HEK293 (cell line): ENCODE measurements around the gene SBK2.
"Not testable (repeated sequence)": the region's sequence is repeated elsewhere in the genome, so short reads cannot be mapped to it uniquely, and the experiment has no call there.

Experiments used
- CTCF ChIA-PET: fragments of 350-600 bp; formaldehyde crosslinking; extraction: SDS; loops from one replicate; lab custom pipeline; 2021; ENCODE audit warnings: antibody characterized with exemption; lab: Yijun Ruan, JAX
- POLR2A ChIA-PET: fragments of 300-600 bp; formaldehyde crosslinking; extraction: SDS; loops from one replicate; lab custom pipeline; 2020; ENCODE audit warnings: antibody characterized with exemption, inconsistent platforms; lab: Yijun Ruan, JAX
- H3K27ac ChIP-seq: fragments of 200-500 bp; sonication (Bioruptor generic); 2 replicates; pipeline ENCODE4 v1.5.1; 2014; ENCODE audit warnings: low read depth, low read length, control low read depth, inconsistent platforms; ENCODE audit errors: extremely low read depth
- H3K36me3 ChIP-seq, 2 experiments: fragments of 200-500 bp in 1 of 2; sonication (Bioruptor generic) in 1 of 2; 1 replicate in 1 of 2; 2 replicates in 1 of 2; pipeline ENCODE4 v1.5.1; 2014 to 2017; ENCODE audit warnings: inconsistent platforms in 2 of 2, low read length in 2 of 2; ENCODE audit not compliant: control insufficient read depth in 2 of 2, insufficient read depth in 1 of 2
- H3K4me1 ChIP-seq: fragments of 200-500 bp; sonication (Bioruptor generic); 2 replicates; pipeline ENCODE4 v1.5.1; 2014; ENCODE audit warnings: mild to moderate bottlenecking, low read length, inconsistent platforms; ENCODE audit not compliant: control insufficient read depth, insufficient read depth
- H3K4me3 ChIP-seq: 2 replicates; pipeline ENCODE4 v1.5.1; 2011; ENCODE audit warnings: low read depth, mild to moderate bottlenecking, control low read depth, low read length, moderate library complexity
- H3K9me3 ChIP-seq: fragments of 200-500 bp; sonication (Bioruptor generic); 2 replicates; pipeline ENCODE4 v1.5.1; 2014; ENCODE audit warnings: low read depth, low read length, inconsistent platforms; ENCODE audit not compliant: control insufficient read depth, insufficient read depth
- HOXC10 ChIP-seq: sonication (generic); formaldehyde crosslinking; IDR thresholded peaks from 2 replicates; pipeline ENCODE4 v1.8.1; 2023; ENCODE audit warnings: mild to moderate bottlenecking, missing genetic modification reagents
- KLF1 ChIP-seq: fragments of 450-650 bp; formaldehyde crosslinking; IDR thresholded peaks from 2 replicates; pipeline ENCODE4 v1.5.1; 2016; ENCODE audit warnings: missing biosample characterization, missing genetic modification characterization
- KLF8 ChIP-seq: fragments of 450-650 bp; formaldehyde crosslinking; IDR thresholded peaks from 2 replicates; pipeline ENCODE4 v1.5.1; 2016; ENCODE audit warnings: missing biosample characterization, missing genetic modification characterization
- PBX3 ChIP-seq: sonication (generic); formaldehyde crosslinking; IDR thresholded peaks from 2 replicates; pipeline ENCODE4 v1.8.1; 2022; ENCODE audit warnings: mild to moderate bottlenecking, moderate library complexity, missing genetic modification reagents
- SP2 ChIP-seq: fragments of 450-650 bp; formaldehyde crosslinking; IDR thresholded peaks from 2 replicates; pipeline ENCODE4 v1.5.1; 2016; ENCODE audit warnings: missing biosample characterization, missing genetic modification characterization
- ZBTB7A ChIP-seq: fragments of 450-650 bp; formaldehyde crosslinking; IDR thresholded peaks from 2 replicates; pipeline ENCODE4 v1.5.1; 2016; ENCODE audit warnings: low read depth, missing biosample characterization, missing genetic modification characterization
- ZFP69B ChIP-seq: fragments of 450-650 bp; formaldehyde crosslinking; IDR thresholded peaks from 2 replicates; pipeline ENCODE4 v1.5.1; 2016; ENCODE audit warnings: missing biosample characterization, missing genetic modification characterization
- ZIC2 ChIP-seq: fragments of 450-650 bp; formaldehyde crosslinking; IDR thresholded peaks from 2 replicates; pipeline ENCODE4 v1.5.1; 2016; ENCODE audit warnings: missing biosample characterization, missing genetic modification characterization
- ZNF121 ChIP-seq: fragments of 450-650 bp; formaldehyde crosslinking; IDR thresholded peaks from 2 replicates; pipeline ENCODE4 v1.5.1; 2016; ENCODE audit warnings: missing biosample characterization, missing genetic modification characterization
- ZNF146 ChIP-seq: fragments of 450-650 bp; formaldehyde crosslinking; IDR thresholded peaks from 2 replicates; pipeline ENCODE4 v1.5.1; 2016; ENCODE audit warnings: missing biosample characterization, missing genetic modification characterization
- ZNF16 ChIP-seq: fragments of 450-650 bp; formaldehyde crosslinking; IDR thresholded peaks from 2 replicates; pipeline ENCODE4 v1.5.1; 2016; ENCODE audit warnings: low read depth, missing biosample characterization, missing genetic modification characterization
- ZNF426 ChIP-seq: fragments of 450-650 bp; formaldehyde crosslinking; IDR thresholded peaks from 2 replicates; pipeline ENCODE4 v1.5.1; 2017; ENCODE audit warnings: missing biosample characterization, missing genetic modification characterization, mild to moderate bottlenecking, inconsistent platforms, moderate library complexity
- ZNF48 ChIP-seq: fragments of 450-650 bp; formaldehyde crosslinking; IDR thresholded peaks from 2 replicates; pipeline ENCODE4 v1.5.1; 2016; ENCODE audit warnings: missing biosample characterization, missing genetic modification characterization
- ZNF529 ChIP-seq: fragments of 450-650 bp; formaldehyde crosslinking; IDR thresholded peaks from 2 replicates; pipeline ENCODE4 v1.5.1; 2017; ENCODE audit warnings: missing genetic modification characterization, missing biosample characterization; ENCODE audit not compliant: insufficient replicate concordance
- ZNF580 ChIP-seq: fragments of 450-650 bp; formaldehyde crosslinking; IDR thresholded peaks from 2 replicates; pipeline ENCODE4 v1.5.1; 2016; ENCODE audit warnings: missing biosample characterization, missing genetic modification characterization
- ZNF623 ChIP-seq: fragments of 450-650 bp; formaldehyde crosslinking; IDR thresholded peaks from 2 replicates; pipeline ENCODE4 v1.5.1; 2016; ENCODE audit warnings: missing biosample characterization, missing genetic modification characterization
- ZNF677 ChIP-seq: fragments of 450-650 bp; IDR thresholded peaks from 2 replicates; pipeline ENCODE4 v1.5.0; 2018; ENCODE audit warnings: missing biosample characterization, mild to moderate bottlenecking, missing genetic modification characterization, moderate library complexity
- ZNF692 ChIP-seq: fragments of 450-650 bp; formaldehyde crosslinking; IDR thresholded peaks from 2 replicates; pipeline ENCODE4 v1.5.1; 2016; ENCODE audit warnings: missing biosample characterization, missing genetic modification characterization
- ZNF747 ChIP-seq: fragments of 450-650 bp; formaldehyde crosslinking; IDR thresholded peaks from 2 replicates; pipeline ENCODE4 v1.5.1; 2016; ENCODE audit warnings: missing biosample characterization, missing genetic modification characterization
- ZNF837 ChIP-seq: fragments of 450-650 bp; formaldehyde crosslinking; IDR thresholded peaks from 2 replicates; pipeline ENCODE4 v1.5.1; 2016; ENCODE audit warnings: missing biosample characterization, missing genetic modification characterization
- TF ChIP-seq, protein P1 (sequence below): fragments of 450-650 bp; formaldehyde crosslinking; IDR thresholded peaks from 2 replicates; pipeline ENCODE4 v1.5.1; 2016; ENCODE audit warnings: missing biosample characterization, missing genetic modification characterization
- TF ChIP-seq, protein P2 (sequence below): fragments of 450-650 bp; formaldehyde crosslinking; conservative IDR thresholded peaks from 2 replicates; pipeline ENCODE4 v1.5.1; 2016; ENCODE audit warnings: low read depth, missing biosample characterization, missing genetic modification characterization
- TF ChIP-seq, protein P3 (sequence below): fragments of 450-650 bp; formaldehyde crosslinking; IDR thresholded peaks from 2 replicates; pipeline ENCODE4 v1.5.1; 2016; ENCODE audit warnings: missing biosample characterization, missing genetic modification characterization
- TF ChIP-seq, protein P4 (sequence below): fragments of 450-650 bp; formaldehyde crosslinking; IDR thresholded peaks from 2 replicates; pipeline ENCODE4 v1.5.1; 2017; ENCODE audit warnings: missing biosample characterization, mild to moderate bottlenecking, missing genetic modification characterization, moderate library complexity

SBK2 gene

DNA sequence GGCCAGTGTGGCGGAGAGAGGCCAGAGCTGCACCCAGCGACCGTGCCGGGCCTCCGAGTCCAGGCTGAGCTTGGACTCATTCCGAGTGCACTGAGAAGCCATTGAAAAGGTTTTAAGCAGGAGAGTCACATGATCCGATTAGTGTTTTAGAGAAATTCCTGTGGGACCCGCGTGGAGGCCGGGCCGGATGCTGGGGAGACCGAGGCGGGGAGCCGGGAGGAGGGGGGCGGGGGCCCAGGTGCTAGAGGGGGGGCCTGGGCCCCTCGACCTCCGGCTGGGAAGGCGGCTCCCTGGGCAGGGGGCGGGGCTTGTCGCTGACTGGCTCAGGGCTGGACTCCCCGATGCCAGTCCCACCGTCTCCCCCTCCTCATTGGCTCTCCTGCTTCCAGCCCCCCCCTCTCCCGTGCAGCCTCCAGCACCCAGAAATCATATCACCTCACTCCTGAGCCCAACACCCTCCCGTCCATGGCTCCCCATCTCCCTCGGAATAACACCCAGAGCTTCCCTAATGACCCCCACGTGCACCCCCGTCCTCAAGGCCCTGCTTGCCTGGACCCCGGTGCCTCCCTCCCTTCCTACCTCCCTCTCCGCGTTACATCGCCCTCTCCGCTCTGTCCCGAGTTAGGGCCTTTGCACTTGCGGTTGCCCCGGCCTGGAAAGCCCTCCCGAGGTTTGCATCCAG is 48.9 kb upstream of the SBK2 start (continued):
- 0 out of 2 replicates have a peak, but pooled peaks have one; percentile 22 for TF ChIP-seq ZBTB7A (tag by site-specific recombination)
- no peak for TF ChIP-seq HOXC10 (CRISPR knock-in tag)
- peak; percentile 62; the same call in 1 of the 2 replicates for TF ChIP-seq ZFP69B (tag by site-specific recombination)
- TF ChIP-seq ZIC2, result peak; percentile 58
- peak; percentile 91 for TF ChIP-seq SP2 (tag by site-specific recombination)
- TF ChIP-seq, protein P1, sequence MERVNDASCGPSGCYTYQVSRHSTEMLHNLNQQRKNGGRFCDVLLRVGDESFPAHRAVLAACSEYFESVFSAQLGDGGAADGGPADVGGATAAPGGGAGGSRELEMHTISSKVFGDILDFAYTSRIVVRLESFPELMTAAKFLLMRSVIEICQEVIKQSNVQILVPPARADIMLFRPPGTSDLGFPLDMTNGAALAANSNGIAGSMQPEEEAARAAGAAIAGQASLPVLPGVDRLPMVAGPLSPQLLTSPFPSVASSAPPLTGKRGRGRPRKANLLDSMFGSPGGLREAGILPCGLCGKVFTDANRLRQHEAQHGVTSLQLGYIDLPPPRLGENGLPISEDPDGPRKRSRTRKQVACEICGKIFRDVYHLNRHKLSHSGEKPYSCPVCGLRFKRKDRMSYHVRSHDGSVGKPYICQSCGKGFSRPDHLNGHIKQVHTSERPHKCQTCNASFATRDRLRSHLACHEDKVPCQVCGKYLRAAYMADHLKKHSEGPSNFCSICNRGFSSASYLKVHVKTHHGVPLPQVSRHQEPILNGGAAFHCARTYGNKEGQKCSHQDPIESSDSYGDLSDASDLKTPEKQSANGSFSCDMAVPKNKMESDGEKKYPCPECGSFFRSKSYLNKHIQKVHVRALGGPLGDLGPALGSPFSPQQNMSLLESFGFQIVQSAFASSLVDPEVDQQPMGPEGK, result peak; percentile 95
- TF ChIP-seq, all 188 proteins: peak for 28

GRCh38 chr19:55584871-55585270 is 47.9 kb upstream of the SBK2 start:
- no peak overlapping the region for H3K27ac ChIP-seq
- TF ChIP-seq PBX3 (CRISPR knock-in tag) (no peak), ZNF677 (no peak), ZNF146 (tag by site-specific recombination) (peak; percentile 98), ZNF426 (tag by site-specific recombination) (no peak), ZNF121 (peak; percentile 66), ZNF580 (tag by site-specific recombination) (peak; percentile 54), ZNF837 (tag by site-specific recombination) (no peak), KLF8 (tag by site-specific recombination) (no peak), ZNF747 (no peak), ZNF48 (no peak), ZNF16 (no peak), ZFP69B (tag by site-specific recombination) (no peak), ZNF529 (no peak), ZNF692 (no peak), KLF1 (tag by site-specific recombination) (no peak), ZNF623 (no peak)
- TF ChIP-seq, protein P2, sequence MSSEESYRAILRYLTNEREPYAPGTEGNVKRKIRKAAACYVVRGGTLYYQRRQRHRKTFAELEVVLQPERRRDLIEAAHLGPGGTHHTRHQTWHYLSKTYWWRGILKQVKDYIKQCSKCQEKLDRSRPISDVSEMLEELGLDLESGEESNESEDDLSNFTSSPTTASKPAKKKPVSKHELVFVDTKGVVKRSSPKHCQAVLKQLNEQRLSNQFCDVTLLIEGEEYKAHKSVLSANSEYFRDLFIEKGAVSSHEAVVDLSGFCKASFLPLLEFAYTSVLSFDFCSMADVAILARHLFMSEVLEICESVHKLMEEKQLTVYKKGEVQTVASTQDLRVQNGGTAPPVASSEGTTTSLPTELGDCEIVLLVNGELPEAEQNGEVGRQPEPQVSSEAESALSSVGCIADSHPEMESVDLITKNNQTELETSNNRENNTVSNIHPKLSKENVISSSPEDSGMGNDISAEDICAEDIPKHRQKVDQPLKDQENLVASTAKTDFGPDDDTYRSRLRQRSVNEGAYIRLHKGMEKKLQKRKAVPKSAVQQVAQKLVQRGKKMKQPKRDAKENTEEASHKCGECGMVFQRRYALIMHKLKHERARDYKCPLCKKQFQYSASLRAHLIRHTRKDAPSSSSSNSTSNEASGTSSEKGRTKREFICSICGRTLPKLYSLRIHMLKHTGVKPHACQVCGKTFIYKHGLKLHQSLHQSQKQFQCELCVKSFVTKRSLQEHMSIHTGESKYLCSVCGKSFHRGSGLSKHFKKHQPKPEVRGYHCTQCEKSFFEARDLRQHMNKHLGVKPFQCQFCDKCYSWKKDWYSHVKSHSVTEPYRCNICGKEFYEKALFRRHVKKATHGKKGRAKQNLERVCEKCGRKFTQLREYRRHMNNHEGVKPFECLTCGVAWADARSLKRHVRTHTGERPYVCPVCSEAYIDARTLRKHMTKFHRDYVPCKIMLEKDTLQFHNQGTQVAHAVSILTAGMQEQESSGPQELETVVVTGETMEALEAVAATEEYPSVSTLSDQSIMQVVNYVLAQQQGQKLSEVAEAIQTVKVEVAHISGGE (tag by site-specific recombination), result no peak
- TF ChIP-seq, protein P3, sequence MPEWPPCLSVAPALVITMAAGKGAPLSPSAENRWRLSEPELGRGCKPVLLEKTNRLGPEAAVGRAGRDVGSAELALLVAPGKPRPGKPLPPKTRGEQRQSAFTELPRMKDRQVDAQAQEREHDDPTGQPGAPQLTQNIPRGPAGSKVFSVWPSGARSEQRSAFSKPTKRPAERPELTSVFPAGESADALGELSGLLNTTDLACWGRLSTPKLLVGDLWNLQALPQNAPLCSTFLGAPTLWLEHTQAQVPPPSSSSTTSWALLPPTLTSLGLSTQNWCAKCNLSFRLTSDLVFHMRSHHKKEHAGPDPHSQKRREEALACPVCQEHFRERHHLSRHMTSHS (tag by site-specific recombination), result no peak
- TF ChIP-seq, protein P4, sequence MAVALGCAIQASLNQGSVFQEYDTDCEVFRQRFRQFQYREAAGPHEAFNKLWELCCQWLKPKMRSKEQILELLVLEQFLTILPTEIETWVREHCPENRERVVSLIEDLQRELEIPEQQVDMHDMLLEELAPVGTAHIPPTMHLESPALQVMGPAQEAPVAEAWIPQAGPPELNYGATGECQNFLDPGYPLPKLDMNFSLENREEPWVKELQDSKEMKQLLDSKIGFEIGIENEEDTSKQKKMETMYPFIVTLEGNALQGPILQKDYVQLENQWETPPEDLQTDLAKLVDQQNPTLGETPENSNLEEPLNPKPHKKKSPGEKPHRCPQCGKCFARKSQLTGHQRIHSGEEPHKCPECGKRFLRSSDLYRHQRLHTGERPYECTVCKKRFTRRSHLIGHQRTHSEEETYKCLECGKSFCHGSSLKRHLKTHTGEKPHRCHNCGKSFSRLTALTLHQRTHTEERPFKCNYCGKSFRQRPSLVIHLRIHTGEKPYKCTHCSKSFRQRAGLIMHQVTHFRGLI, result no peak
- peaks cover 11% of the 10 kb centered on the region for H3K4me1 ChIP-seq
- no peaks in the 10 kb centered on the region; a peak in 1 of 3 replicates for H3K36me3 ChIP-seq
- no peak overlapping the region for H3K4me3 ChIP-seq
- ChIA-PET POLR2A (interaction anchor here (1.2 to 6.9 kb wide), 3 partner anchors 13 to 21 kb away, joined by 3 to 71 read pairs (median 7); partner anchors contain the start of genes FIZ1, ZNF524 and ZNF865), CTCF (no interaction called here)
- no peaks in the 10 kb centered on the region for H3K9me3 ChIP-seq

- not testable (repeated sequence) for H3K9me3 ChIP-seq, H3K36me3 ChIP-seq, H3K27ac ChIP-seq, H3K4me3 ChIP-seq
- ChIA-PET POLR2A (interaction anchor here (0.6 to 6.9 kb wide), 3 partner anchors 14 to 108 kb away, joined by 3 to 71 read pairs (median 4); partner anchors contain the start of genes FIZ1, ZNF524 and ZNF784), CTCF (interaction anchor here (0.7 to 1.9 kb wide), 4 partner anchors 42 to 80 kb away, joined by 3 to 6 read pairs (median 4); no protein-coding TSS in a partner anchor)
- H3K4me1 ChIP-seq, result peaks cover 11% of the 10 kb centered on the region; the same call in 1 of the 2 replicates
These were observed 47.0 kb upstream of the SBK2 start for GRCh38 chr19:55583897-55584296.
